ENCODE data around the gene ACVR1.
"Not testable (repeated sequence)": the region's sequence is repeated elsewhere in the genome, so short reads cannot be mapped to it uniquely, and the experiment has no call there.

The ACVR1 gene

GRCh38 chr2:157761520-157761919 is 114.6 kb downstream of the ACVR1 start:
- in situ Hi-C loops (cut with MboI; ENCODE audit: low sequenced_read_pairs), result no loop called here

- in situ Hi-C loops (cut with MboI; ENCODE audit: low sequenced_read_pairs), result no loop called here
Observed at GRCh38 chr2:157760949-157761348, 115.2 kb downstream of the ACVR1 start.

GRCh38 chr2:157759855-157760254 is 116.3 kb downstream of the ACVR1 start:
- in situ Hi-C loops (cut with MboI; ENCODE audit: low sequenced_read_pairs), result no loop called here

- in situ Hi-C loops (cut with MboI; ENCODE audit: low sequenced_read_pairs), result no loop called here
Observed at GRCh38 chr2:157758586-157758985, 117.5 kb downstream of the ACVR1 start.

- in situ Hi-C loops (cut with MboI; ENCODE audit: low sequenced_read_pairs), result no loop called here
Observed at GRCh38 chr2:157757500-157757899, 118.6 kb downstream of the ACVR1 start.

- in situ Hi-C loops (cut with MboI; ENCODE audit: low sequenced_read_pairs), result not testable (repeated sequence)
Observed at GRCh38 chr2:157756447-157756846, 119.7 kb downstream of the ACVR1 start.

GRCh38 chr2:157751462-157752058 is 124.6 kb downstream of the ACVR1 start:
- in situ Hi-C loops (cut with MboI; ENCODE audit: low sequenced_read_pairs), result no loop called here

- in situ Hi-C loops (cut with MboI; ENCODE audit: low sequenced_read_pairs), result no loop called here
Observed at GRCh38 chr2:157749684-157750083, 126.4 kb downstream of the ACVR1 start.

GRCh38 chr2:157748371-157749142 is 127.6 kb downstream of the ACVR1 start:
- in situ Hi-C loops (cut with MboI; ENCODE audit: low sequenced_read_pairs), result no loop called here

GRCh38 chr2:157747695-157748370 is 128.3 kb downstream of the ACVR1 start:
- in situ Hi-C loops (cut with MboI; ENCODE audit: low sequenced_read_pairs), result no loop called here

- in situ Hi-C loops (cut with MboI; ENCODE audit: low sequenced_read_pairs), result no loop called here
Observed at GRCh38 chr2:157747280-157747679, 128.8 kb downstream of the ACVR1 start.

GRCh38 chr2:157746234-157746950 is 129.7 kb downstream of the ACVR1 start:
- in situ Hi-C loops (cut with MboI; ENCODE audit: low sequenced_read_pairs), result no loop called here

GRCh38 chr2:157744571-157745076 is 131.5 kb downstream of the ACVR1 start:
- in situ Hi-C loops (cut with MboI; ENCODE audit: low sequenced_read_pairs), result no loop called here

GRCh38 chr2:157743051-157743450 is 133.1 kb downstream of the ACVR1 start:
- in situ Hi-C loops (cut with MboI; ENCODE audit: low sequenced_read_pairs), result no loop called here

GRCh38 chr2:157741819-157742484 is 134.2 kb downstream of the ACVR1 start:
- in situ Hi-C loops (cut with MboI; ENCODE audit: low sequenced_read_pairs), result no loop called here

- in situ Hi-C loops (cut with MboI; ENCODE audit: low sequenced_read_pairs), result no loop called here
Observed at GRCh38 chr2:157737656-157738055, 138.5 kb downstream of the ACVR1 start.

- in situ Hi-C loops (cut with MboI; ENCODE audit: low sequenced_read_pairs), result no loop called here
Observed at GRCh38 chr2:157735532-157735931, 140.6 kb downstream of the ACVR1 start.

- in situ Hi-C loops (cut with MboI; ENCODE audit: low sequenced_read_pairs), result no loop called here
Observed at GRCh38 chr2:157733263-157733662, 142.9 kb downstream of the ACVR1 start.

- in situ Hi-C loops (cut with MboI; ENCODE audit: low sequenced_read_pairs), result no loop called here
Observed at GRCh38 chr2:157732596-157732995, 143.5 kb downstream of the ACVR1 start.

- in situ Hi-C loops (cut with MboI; ENCODE audit: low sequenced_read_pairs), result no loop called here
Observed at GRCh38 chr2:157727693-157728092, 148.4 kb downstream of the ACVR1 start.

- in situ Hi-C loops (cut with MboI; ENCODE audit: low sequenced_read_pairs), result no loop called here
Observed at GRCh38 chr2:157726946-157727345, 149.2 kb downstream of the ACVR1 start.
